Measurements from ENCODE around the gene BSND. TPM values are rescaled to one million over a fixed set of nuclear protein-coding genes. Genes with fewer than 3 reads are reported as not detected.

BSND gene
- total RNA-seq, 1 donor from 2014 or later, result not detected

GRCh38 chr1:54994355-54994990 lies 4.3 kb upstream of the BSND start:
- DNase-seq, result no peak

- no peak for DNase-seq
These were observed 3.5 kb upstream of the BSND start for GRCh38 chr1:54995013-54995760.

- DNase-seq, result no peak
These were observed 2.9 kb upstream of the BSND start for GRCh38 chr1:54995835-54996234.

DNA sequence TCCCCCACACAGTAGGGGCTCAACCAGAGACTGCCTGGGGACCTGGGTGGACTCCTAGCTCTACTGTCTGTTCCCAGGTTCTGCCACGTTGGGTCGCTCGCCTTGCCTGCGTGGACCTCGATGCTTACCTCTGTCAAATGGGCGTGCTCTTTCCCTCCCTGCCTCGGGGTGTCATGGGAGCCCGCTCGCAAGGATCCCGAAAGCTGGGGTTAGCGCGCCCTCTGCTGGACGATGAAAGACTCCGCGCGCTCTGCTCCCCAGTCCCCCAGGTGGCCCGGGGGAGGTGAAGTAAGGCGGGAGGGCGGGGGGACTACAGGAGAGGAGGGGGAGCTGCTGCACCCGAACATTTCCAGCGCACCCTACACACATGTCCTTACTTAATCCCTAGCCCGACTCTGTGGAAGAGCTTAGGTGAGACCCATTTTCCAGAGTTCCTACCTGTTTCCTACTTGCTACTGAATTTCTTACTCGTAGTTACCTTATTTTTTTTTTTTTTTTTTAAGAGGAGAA lies 2.3 kb upstream of the BSND start:
- DNase-seq, result peak; percentile 83

DNA sequence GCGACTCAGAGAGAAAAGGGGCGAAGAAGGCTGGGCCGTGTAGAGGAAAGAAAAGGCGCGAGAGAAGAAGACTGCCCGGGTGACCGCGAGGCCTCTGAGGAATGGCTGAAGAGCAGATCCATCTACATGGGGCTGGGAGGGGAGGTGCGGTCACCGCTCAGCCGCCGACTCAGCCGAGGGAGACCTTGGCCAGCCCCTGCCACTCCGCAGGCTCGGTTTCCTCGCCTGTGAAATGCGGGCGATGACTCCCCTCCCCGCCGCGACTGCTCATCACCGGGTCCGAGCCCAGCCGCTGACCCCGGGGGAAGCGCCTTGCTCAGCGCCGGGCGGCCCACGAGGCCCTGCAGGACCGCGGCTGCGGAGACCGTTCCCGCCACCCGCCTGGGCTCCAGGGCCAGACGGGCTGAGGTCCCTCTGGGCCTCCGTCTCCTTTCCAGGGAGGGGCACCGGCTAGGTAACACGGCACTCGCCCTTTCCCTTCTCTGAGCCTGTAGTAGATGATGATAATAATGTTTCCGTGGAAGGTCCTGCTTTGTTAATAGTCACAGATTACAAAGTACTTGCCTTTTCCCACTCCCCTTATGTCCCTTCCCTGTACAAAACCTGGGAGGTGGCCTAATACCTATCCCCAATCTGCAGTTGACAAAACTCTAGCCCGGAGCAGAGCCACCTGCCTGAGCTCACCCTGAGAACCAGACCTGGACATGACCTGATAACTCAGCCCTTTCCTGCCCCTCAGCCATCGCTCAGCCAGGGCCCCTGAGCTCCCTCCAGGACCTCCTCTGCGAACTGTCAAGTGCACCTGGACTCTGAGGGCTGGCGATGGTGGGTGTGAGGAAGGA lies 1.6 kb upstream of the BSND start:
- peak; percentile 19 for DNase-seq

GRCh38 chr1:54997711-54997986 lies 1.1 kb upstream of the BSND start:
- DNase-seq, result no peak

- no peak for DNase-seq
These were observed 633 bp upstream of the BSND start for GRCh38 chr1:54998100-54998499.

- DNase-seq, result no peak
These were observed 1.7 kb downstream of the BSND start for GRCh38 chr1:55000110-55001085.

- no peak for DNase-seq
These were observed 2.6 kb downstream of the BSND start for GRCh38 chr1:55001311-55001710.

DNA sequence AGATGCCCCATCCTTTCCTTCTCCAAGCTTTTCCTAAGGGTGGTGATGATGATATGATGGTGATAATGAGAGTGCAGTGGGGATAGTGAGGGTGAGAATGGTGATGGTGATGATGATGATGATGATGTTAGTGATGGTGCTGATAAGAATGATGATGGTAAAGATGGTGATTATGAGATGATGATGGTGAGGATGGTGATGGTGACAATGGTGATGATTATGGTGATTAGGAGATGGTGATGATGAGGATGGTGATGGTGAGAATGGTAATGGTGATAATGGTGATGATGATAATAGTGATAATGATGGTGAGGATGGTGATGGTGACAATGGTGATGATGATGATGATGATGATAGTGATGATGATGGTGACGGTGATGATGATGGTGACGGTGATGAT lies 4.0 kb downstream of the BSND start:
- no peak for DNase-seq

DNA sequence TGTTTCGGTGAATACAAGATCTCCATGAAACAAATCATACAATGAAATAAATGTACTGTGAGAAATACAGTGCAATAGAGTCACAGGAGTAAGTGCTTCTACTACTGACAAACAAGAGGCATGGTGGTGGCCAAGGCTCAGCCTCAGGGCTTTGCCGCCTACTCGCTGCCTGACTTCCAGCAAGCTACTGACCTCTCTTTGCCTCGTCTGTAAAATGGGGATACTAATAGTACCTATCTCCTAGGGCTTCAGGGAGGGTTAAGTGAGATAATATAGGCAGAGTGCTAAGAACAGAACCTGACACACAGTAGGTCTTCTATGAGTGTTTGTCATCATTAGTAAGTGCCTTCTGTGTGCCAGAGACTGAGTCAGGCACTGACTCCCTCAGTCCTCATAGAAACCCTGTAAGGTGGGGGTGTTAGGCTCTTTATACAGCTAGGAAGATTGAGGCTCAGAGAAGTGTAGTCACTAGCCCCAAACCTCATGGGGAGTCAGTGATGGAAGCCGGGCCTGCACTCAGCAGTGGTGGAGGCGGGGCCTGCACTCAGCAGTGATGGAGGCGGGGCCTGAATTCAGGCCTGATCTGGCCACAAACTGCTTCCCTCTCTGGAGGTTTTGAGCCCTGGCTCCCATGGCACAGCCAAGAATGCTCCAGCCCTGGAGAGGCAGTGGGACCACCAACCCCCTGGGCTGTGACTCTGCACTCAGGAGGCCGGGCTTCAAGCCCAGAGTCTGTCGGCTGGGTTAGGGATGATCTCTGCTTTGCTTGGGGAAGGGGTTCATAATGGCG lies 6.8 kb downstream of the BSND start:
- DNase-seq, result no peak

GRCh38 chr1:55006931-55007330 lies 8.2 kb downstream of the BSND start:
- DNase-seq, result no peak

GRCh38 chr1:55007625-55008024 lies 8.9 kb downstream of the BSND start:
- DNase-seq, result no peak

- DNase-seq, result no peak
These were observed 11.6 kb downstream of the BSND start for GRCh38 chr1:55010194-55010886.

- no peak for DNase-seq
These were observed 12.1 kb downstream of the BSND start for GRCh38 chr1:55010887-55011217.

- DNase-seq, result no peak
These were observed 13.9 kb downstream of the BSND start for GRCh38 chr1:55012661-55013060.

- no peak for DNase-seq
These were observed 16.4 kb downstream of the BSND start for GRCh38 chr1:55015123-55015522.

- DNase-seq, result no peak
These were observed 17.2 kb downstream of the BSND start for GRCh38 chr1:55015731-55016620.

DNA sequence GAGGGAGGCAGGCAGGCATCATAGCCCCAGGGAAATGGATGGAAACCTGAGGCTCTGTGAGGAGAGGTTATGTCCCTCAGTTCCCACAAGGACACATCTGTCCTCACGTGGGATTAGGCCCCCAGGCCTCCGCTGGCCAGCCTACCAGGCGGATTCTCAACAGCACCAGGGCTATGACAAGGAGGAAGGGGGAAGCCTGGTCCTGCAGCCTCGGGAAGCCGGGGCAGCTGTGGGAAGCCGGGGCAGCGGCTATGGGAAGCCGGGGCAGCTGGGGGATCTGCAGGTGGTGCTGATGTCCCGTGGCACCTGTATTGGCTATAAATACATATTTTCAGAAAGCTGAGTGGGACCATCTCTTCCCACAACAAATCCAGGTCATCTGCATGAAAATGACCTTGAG lies 19.7 kb downstream of the BSND start:
- no peak for DNase-seq

Measured in dermis blood vessel endothelial cell (primary cell).